ENCODE data around the gene LHFPL3.
"Not testable (repeated sequence)": the region's sequence is repeated elsewhere in the genome, so short reads cannot be mapped to it uniquely, and the experiment has no call there.

LHFPL3 gene

DNA sequence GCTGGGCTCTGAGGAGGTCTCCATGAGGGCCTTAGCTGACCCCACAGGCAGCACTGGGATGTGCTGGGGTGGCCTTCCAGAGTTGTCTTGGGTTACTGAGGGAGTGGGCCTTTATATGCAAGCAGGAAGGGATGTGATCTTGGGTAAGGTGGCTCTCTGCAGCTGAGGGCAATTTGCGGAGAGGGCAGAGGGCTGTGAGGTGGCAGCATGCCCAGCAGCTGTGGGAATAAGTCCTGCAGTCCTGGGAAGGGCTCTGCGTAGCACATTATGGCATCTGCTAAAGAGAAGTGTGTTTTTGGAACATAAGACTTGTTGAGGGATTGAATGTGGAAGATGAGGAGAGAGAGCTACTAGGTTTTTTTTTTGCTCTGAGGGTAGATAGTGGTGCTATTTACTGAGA lies 586.0 kb downstream of the LHFPL3 start:
- TF ChIP-seq, protein P1, sequence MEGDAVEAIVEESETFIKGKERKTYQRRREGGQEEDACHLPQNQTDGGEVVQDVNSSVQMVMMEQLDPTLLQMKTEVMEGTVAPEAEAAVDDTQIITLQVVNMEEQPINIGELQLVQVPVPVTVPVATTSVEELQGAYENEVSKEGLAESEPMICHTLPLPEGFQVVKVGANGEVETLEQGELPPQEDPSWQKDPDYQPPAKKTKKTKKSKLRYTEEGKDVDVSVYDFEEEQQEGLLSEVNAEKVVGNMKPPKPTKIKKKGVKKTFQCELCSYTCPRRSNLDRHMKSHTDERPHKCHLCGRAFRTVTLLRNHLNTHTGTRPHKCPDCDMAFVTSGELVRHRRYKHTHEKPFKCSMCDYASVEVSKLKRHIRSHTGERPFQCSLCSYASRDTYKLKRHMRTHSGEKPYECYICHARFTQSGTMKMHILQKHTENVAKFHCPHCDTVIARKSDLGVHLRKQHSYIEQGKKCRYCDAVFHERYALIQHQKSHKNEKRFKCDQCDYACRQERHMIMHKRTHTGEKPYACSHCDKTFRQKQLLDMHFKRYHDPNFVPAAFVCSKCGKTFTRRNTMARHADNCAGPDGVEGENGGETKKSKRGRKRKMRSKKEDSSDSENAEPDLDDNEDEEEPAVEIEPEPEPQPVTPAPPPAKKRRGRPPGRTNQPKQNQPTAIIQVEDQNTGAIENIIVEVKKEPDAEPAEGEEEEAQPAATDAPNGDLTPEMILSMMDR (conservative IDR thresholded peaks at IDR 0.05): no peak
- TF ChIP-seq ZFX (IDR thresholded peaks at IDR 0.05): no peak

DNA sequence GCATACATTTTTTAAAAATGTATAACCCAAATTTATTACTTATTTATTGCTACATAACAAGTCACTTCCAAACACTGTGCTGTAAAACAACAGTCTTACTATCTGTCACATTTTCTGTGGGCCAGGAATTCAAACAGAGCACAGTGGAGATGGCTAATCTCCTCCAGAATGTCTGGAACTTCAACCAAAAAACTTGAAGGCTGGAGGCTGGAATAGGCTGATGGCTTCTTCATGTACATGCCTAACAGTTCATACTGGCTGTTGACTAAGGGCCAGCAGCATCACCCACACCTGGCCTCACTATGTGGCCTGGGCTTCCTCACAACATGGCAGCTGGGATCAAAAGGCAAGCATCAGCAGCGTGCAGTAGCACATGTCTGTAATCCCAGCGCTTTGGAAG lies 593.2 kb downstream of the LHFPL3 start:
- no peak for TF ChIP-seq ZFX (IDR thresholded peaks at IDR 0.05)
- TF ChIP-seq, protein P1 (conservative IDR thresholded peaks at IDR 0.05): no peak
- no peak overlapping the region for H3K27ac ChIP-seq

More for the DNA sequence above, 586.0 kb downstream of the LHFPL3 start:
- no peak overlapping the region for H3K27ac ChIP-seq

DNA sequence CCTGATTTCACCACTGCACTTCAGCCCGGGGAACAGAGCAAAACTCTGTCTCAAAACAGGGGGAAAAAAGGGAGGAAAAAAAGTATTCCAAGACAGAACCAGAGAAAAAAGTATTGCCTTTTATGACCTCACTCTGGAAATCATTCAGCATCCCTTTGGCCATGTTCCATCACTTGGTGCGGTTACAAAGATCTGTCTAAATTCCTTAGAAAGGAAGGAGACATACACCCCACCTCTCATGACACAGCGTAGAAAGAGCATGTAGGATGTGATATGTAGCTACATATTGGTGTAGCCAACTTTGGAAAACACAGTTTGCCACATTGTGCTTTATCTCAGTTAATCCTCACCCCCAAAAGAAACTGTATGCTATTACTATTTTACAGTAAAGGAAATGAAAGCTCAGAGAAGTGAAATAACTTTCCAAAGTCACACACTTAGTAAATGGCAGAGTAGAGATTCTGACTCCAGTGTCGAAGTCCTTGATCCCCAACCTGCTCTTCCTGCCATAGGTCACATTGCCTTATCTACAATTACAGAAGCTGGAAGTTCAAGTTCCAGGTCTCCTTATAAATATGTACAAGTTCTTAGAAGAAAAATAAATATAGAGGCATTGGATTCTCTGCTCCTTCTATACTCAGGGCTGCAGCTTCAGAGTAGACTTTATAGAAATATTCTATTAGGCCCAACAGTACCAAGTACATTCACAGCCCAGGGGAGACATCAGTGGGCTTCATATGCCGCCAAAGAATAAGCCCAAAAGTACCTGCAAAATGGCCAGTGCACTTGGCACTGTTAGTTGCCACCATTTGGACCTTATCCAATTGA lies 594.0 kb downstream of the LHFPL3 start:
- H3K27ac ChIP-seq: no peak overlapping the region
- TF ChIP-seq ZFX (IDR thresholded peaks at IDR 0.05): no peak
- TF ChIP-seq, protein P1 (conservative IDR thresholded peaks at IDR 0.05): no peak

DNA sequence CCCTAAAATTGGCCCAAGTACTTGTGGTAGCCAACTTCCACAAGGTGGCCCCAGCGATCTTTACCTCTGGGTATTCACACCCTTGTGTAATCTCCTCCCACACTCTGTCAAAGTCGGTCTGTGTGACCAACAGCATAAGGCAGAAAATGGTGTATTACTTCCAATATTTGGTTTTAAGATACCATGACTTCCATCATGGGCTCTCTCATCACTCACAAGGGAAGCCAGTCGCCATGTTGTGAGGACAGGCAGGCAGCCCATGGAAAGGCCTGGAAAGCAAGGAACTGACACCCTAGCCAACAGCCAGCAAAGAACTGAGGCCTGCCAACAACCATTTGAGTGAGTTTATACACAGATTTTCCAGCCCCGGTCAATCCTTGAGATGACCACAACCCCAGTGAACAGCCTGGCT lies 594.6 kb downstream of the LHFPL3 start:
- TF ChIP-seq, protein P1 (conservative IDR thresholded peaks at IDR 0.05): peak; percentile 92
- no peak for TF ChIP-seq ZFX (IDR thresholded peaks at IDR 0.05)
- H3K27ac ChIP-seq: no peak overlapping the region

DNA sequence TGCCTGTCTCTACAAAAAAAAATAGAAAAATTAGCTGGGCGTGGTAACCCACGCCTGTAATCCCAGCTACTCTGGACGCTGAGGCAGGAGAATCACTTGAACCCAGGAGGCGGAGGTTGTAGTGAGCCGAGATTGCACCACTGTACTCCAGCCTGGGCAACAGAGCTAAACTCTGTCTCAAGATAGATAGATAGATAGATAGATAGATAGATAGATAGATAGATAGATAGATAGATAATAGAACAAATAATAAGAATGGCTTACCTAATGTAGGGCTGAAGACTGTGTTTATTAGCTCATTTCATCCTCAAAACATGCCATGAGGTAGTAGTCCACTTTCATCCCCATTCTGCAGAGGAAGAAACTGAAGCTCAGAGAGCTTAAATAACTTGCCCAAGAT lies 597.8 kb downstream of the LHFPL3 start:
- H3K27ac ChIP-seq: not testable (repeated sequence)

DNA sequence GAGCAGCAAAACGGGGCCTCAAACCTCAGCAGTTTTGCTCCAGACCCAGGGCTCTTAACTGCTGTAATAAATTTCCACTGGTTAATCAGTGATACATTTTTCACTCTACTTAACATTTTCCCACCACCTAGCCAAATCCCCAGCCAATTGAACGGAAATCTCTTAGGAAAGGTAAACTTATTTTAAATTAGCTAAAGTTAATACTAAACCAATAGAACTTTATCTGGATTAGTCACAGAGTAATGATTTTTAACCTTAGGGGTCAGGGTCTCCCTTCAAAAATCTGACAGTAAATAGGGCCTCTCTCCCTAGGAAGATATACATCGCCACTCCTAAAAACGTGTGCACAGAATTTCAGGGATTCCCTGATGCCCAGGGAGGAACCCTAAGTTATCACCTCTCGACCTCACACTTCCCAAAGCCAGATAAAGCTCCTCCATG lies 598.2 kb downstream of the LHFPL3 start:
- no peak for TF ChIP-seq ZFX (IDR thresholded peaks at IDR 0.05)
- TF ChIP-seq, protein P1 (conservative IDR thresholded peaks at IDR 0.05): no peak
- no peak overlapping the region for H3K27ac ChIP-seq

DNA sequence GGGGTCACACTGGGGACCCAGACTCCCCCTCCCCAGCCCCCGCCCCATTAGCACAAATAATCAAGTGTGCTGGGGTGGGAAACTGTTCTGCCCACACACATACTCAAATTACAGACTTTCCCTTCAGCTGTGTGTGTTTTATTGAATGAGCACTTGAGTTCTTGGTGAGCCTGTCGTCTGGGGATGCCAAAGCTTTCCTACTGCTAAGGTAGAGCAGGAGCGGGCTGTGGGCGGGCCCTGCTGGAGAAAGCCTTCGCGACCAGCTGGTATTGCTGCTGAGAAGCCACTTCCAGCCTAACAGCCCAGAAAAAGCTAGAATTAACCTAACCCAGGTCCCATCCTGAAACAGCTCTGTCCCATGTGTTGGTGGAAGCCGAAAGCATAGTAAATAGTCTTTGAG lies 598.7 kb downstream of the LHFPL3 start:
- H3K27ac ChIP-seq: no peak overlapping the region
- TF ChIP-seq, protein P1 (conservative IDR thresholded peaks at IDR 0.05): no peak
- no peak for TF ChIP-seq ZFX (IDR thresholded peaks at IDR 0.05)

Data from C4-2B (cell line).